Esophagus (tissue), 2 donors: ENCODE measurements around the gene ATP6V1B1. TPM values are rescaled to one million over a fixed set of nuclear protein-coding genes. Genes with fewer than 3 reads are reported as not detected.

Experiments
- H3K27ac ChIP-seq, 2 donors: one replicate each; pipeline ENCODE4 v1.5.1; 2013; ENCODE audit warnings: low read depth in 2 of 2, mild to moderate bottlenecking in 2 of 2, inconsistent platforms in 1 of 2, low read length in 1 of 2, moderate library complexity in 1 of 2
- H3K27me3 ChIP-seq, 2 donors: one replicate each; pipeline ENCODE4 v1.6.1; 2013; ENCODE audit warnings: low read length in 2 of 2, control low read depth in 1 of 2, mild to moderate bottlenecking in 1 of 2; ENCODE audit not compliant: insufficient read depth in 2 of 2, control insufficient read depth in 1 of 2
- H3K36me3 ChIP-seq, 2 donors: one replicate each; pipeline ENCODE4 v1.6.1; 2013; ENCODE audit warnings: low read length in 1 of 2; ENCODE audit not compliant: control insufficient read depth in 2 of 2, insufficient read depth in 2 of 2
- H3K4me1 ChIP-seq, 2 donors: one replicate each; pipeline ENCODE4 v1.6.1; 2013; ENCODE audit warnings: low read length in 1 of 2; ENCODE audit not compliant: control insufficient read depth in 2 of 2, insufficient read depth in 2 of 2
- H3K4me3 ChIP-seq, 2 donors: one replicate each; pipeline ENCODE4 v1.5.1; 2013; ENCODE audit warnings: low read length in 2 of 2, mild to moderate bottlenecking in 2 of 2, low read depth in 1 of 2, moderate library complexity in 1 of 2
- H3K9me3 ChIP-seq, 2 donors: one replicate each; pipeline ENCODE4 v1.6.1; 2013; ENCODE audit warnings: mild to moderate bottlenecking in 2 of 2, low read depth in 1 of 2, low read length in 1 of 2, moderate library complexity in 1 of 2; ENCODE audit not compliant: control insufficient read depth in 2 of 2, insufficient read depth in 1 of 2
- WGBS, 2 donors: extraction: QIAGEN DNeasy Blood & Tissue Kit; methylation state at CpG; one replicate each; pipeline ENCODE4 v1.1.7; 2013; 5-methylcytosine and 5-hydroxymethylcytosine counted together
- polyA plus RNA-seq, 2 donors: library from polyadenylated mRNA; stranded (reverse); fragments of 200-250 nt; gene quantifications; one replicate each; pipeline ENCODE4 v1.2.3, GENCODE V29; 2013
- donor health status: healthy with polysubstance abuse.
- donor health status: Bipolar disorder and iron deficiency.

Gene ATP6V1B1
- polyA plus RNA-seq, 2 donors = 0.13 to 0.88 TPM

DNA sequence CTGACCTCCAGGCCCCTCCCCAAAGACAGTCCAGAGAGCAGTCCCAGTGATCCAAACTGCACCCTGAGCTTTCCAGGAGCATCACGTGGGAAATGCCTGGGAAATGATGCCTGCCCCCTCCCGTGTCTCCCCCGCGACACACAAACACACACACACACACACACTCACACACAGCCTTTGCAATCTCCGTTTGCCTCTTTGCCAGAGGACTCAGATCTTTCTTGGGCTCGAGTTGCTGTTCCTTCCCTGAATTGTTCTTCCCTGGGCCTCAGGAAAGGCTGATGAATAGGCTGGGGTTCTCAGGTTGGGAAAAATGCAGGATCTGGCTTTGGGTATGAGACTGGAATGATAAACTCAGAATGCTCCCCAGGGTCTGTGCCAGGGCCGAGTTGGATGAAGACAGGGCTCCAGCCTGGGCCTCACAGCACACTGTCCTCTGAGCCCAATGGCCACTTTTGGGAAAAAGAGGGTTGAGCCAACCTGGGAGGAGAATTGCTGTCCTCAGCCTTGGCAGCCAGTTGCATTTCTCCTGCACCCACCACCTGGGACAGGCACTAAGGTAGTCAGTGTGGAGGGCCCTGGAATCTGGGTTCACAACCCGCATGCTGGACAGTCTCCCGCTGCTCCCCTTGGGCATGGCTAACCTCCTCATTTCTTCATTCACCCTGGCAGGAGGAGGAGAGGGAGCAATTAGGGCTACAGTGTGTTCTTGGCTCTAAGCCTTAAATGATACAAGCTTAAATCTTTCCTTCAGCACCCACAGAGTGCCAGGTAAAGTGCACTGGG, 43.9 kb upstream of the ATP6V1B1 start:
- Histone ChIP-seq H3K9me3 (peaks cover 0 to 4% of the 10 kb centered on the region in 2 donors), H3K4me3 (no peak overlapping the region), H3K36me3 (no peaks in the 10 kb centered on the region), H3K4me1 (peaks cover 6 to 13% of the 10 kb centered on the region in 2 donors), H3K27me3 (peaks cover 16 to 33% of the 10 kb centered on the region in 2 donors), H3K27ac (no peak overlapping the region)
- WGBS, 2 donors = 55 to 56% methylated on average over 9 of the region's 9 CpGs

DNA sequence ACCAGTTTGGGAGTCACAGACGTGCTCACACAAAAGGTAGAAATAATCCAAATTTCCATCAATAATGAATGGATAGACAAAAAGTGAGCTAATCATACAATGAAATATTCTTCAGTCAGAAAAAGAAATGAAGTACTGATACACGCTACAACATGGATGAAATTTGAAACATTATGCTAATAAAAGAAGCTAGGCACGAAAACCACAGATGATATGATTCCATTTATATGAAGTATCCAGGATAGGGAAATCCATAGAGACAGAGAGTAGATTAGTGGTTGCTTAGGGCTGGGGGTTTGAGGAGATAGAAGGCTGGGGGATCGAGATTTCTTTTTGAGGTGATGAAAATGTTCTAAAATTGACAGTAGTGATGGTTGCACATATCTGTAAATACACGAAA, 43.0 kb upstream of the ATP6V1B1 start:
- Histone ChIP-seq H3K4me3 (no peak overlapping the region), H3K27ac (no peak overlapping the region), H3K9me3 (peaks cover 0 to 4% of the 10 kb centered on the region in 2 donors), H3K36me3 (no peaks in the 10 kb centered on the region), H3K27me3 (peaks cover 19 to 31% of the 10 kb centered on the region in 2 donors), H3K4me1 (peaks cover 2 to 7% of the 10 kb centered on the region in 2 donors)
- WGBS, 2 donors = 64 to 73% methylated on average over 5 of the region's 5 CpGs

DNA sequence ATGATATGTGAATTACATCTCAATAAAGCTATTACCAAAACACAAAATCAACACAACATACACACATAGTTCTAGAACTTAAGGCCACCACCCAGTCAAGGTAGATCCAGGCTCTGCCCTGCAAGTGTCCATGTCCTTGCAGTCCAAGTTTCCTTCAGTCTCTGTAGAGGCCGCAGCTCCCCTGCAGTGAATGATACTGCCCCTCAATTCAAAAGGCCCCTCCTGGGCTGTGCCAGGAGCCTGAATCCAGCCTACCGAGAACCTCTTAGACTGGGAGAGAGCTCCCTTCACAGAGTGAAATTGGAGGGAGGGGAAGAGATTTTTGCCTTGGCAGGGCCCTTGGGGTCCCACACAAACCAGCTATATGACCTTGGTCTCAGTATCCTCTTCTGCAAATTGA, 42.5 kb upstream of the ATP6V1B1 start:
- H3K4me3 ChIP-seq = no peak overlapping the region
- WGBS, 2 donors = 68 to 72% methylated on average over 2 of the region's 2 CpGs
- H3K4me1 ChIP-seq = peaks cover 0 to 4% of the 10 kb centered on the region in 2 donors
- H3K27ac ChIP-seq = no peak overlapping the region
- H3K9me3 ChIP-seq = peaks cover 0 to 4% of the 10 kb centered on the region in 2 donors
- peaks cover 18 to 35% of the 10 kb centered on the region in 2 donors for H3K27me3 ChIP-seq
- no peaks in the 10 kb centered on the region for H3K36me3 ChIP-seq

DNA sequence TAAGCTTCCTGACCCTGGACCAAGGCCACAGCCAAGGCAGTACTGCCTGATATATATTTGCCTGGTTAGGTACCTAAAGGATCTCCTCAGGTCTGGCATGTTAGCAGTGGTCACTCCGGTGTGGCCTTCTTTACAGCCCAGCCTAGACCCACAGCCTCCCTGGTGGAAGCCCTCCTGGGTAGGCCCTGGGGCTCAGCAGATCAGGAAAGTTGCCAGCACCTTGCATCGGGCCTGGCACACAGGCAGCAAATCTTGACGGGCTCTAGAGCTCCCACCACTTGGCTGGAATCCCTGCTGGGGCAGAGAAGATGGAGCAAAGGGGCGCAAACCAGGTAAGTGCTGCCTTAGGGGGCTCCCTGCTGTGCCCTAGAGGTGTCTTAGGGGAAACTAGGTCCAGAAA, 40.9 kb upstream of the ATP6V1B1 start:
- Histone ChIP-seq H3K4me3 (no peak overlapping the region), H3K27me3 (peaks cover 15 to 28% of the 10 kb centered on the region in 2 donors), H3K36me3 (no peaks in the 10 kb centered on the region), H3K27ac (no peak overlapping the region), H3K9me3 (no peaks in the 10 kb centered on the region), H3K4me1 (peaks cover 4 to 8% of the 10 kb centered on the region in 2 donors)
- WGBS, 2 donors = 72 to 78% methylated on average over 4 of the region's 4 CpGs

DNA sequence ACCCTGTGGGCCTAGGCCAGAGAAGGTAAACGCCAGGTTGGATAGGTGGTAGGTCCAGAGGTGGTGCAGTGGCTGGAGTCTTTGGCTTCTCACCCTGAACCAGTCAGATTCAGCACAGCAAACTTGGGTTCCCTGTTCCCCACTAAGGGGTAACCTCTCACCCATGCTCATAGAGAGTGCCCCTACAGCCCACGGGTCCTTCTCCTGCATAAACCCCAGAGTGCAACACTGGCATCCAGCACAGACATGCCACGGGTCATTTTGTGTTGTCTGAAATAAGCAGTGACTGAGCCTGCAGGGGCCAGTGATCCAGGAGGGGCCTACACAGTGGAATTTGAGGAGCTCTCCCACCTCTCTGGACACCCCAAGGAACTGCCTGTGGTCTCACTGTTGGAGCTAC, 40.5 kb upstream of the ATP6V1B1 start:
- Histone ChIP-seq H3K4me1 (peaks cover 8 to 9% of the 10 kb centered on the region in 2 donors), H3K27me3 (peaks cover 15 to 27% of the 10 kb centered on the region in 2 donors), H3K36me3 (no peaks in the 10 kb centered on the region), H3K9me3 (no peaks in the 10 kb centered on the region), H3K27ac (no peak overlapping the region), H3K4me3 (no peak overlapping the region)
- WGBS, 2 donors = 69 to 70% methylated on average over 3 of the region's 3 CpGs

DNA sequence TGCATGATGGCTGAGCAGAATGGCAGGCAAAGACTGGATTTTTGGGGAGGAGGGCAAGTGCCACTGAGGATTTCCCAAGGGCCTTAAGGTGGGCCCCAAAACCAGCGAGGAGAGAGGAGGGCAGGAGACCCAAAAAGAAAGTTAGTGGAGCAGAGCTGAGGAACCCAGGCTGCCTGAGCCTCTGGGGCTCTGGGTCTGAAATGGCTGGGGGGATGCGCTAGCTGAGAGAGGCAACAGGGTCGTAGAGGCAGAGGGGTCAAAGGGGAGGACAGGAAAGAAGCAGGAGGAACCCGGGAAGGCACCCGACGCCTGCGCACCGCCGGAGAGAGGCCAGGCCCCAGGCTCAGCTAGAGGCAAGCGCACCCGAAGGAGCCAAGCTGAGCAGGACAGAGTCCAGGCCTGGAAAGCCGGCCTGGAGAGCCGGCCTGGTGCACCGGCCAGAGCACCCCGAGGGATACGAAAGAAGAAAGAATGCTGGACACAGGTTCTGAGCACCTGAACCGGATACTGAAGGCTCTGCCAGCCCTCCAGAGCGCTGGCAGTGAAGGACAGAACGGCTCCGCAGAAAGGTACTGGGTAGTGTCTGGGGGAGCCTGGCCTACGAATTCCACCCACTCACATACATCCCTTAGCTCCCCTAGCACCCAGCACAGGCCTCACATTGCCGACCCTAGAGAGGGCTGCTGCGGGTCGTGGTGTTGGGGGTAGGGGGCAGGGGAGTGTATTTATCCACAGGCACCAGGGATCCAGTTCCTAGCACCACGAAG, 39.5 kb upstream of the ATP6V1B1 start:
- H3K27ac ChIP-seq = no peak overlapping the region
- no peaks in the 10 kb centered on the region for H3K36me3 ChIP-seq
- whole genome bisulfite sequencing, 2 donors = 44 to 49% methylated on average over 25 of the region's 25 CpGs
- no peaks in the 10 kb centered on the region for H3K9me3 ChIP-seq
- no peak overlapping the region for H3K4me3 ChIP-seq
- peaks cover 9 to 20% of the 10 kb centered on the region in 2 donors for H3K27me3 ChIP-seq
- H3K4me1 ChIP-seq = peaks cover 13% of the 10 kb centered on the region in 2 donors

DNA sequence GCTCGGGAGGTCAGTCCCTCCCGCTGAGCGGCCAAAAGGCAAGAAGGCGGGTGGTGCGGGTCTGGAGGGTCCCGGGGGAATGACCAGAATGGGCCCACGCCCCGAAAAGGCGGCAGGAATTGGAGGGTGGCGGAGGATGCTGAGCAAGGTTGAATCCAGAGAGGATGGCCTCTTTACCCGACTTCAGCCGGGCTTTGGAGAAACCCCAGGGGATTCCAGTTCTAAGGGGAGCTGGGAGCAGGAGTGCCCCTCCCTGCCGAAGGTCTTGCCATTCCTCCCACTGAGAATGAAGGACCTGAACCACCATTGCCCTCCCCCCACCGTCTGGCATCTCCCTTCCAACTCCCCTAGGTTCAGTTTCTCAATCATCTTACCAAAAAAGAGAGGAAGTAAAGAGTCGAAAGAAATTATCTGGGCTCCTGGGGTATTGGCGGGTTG, 38.9 kb upstream of the ATP6V1B1 start:
- no peak overlapping the region for H3K4me3 ChIP-seq
- no peaks in the 10 kb centered on the region for H3K36me3 ChIP-seq
- WGBS, 2 donors = 20 to 27% methylated on average over 16 of the region's 16 CpGs
- no peak overlapping the region for H3K27ac ChIP-seq
- H3K4me1 ChIP-seq = peaks cover 16 to 18% of the 10 kb centered on the region in 2 donors
- H3K27me3 ChIP-seq = peaks cover 9 to 20% of the 10 kb centered on the region in 2 donors
- H3K9me3 ChIP-seq = no peaks in the 10 kb centered on the region

DNA sequence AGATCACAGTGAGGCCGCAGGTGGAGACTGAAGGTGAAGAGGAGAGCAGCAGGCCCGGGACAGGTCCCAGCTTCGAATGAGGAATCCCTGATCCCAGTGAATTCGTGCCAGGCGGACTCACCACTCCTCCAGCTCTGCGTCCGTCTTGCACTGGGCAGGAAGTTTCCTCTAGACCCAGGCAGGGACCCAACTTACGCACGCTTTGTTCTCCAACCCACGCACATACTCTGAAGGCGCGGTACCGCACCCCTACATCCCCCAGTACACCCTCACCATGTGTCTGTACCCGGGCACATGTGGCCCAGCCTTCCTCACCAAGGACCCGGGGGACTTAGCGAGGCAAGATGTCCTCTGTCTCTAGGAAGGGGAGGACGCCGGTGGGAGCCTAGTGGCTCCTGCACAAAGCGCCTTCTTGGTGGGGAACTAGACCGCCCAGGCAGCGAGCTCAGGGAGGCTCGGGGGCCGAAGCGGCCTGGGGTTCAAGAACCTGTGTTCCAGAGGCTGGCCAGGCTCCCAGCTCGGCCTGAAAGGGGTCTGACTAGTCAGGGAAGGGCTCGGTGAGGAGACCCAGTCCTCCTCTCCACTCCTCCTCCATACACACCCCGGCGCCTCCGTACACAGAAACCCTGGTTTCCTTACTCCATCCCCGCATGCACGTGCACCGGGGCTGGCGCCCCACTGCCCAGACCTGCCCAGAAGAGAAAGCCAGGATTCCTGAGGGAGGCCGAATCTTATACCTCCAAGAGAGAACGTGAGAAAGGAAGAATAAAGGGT, 38.3 kb upstream of the ATP6V1B1 start:
- no peaks in the 10 kb centered on the region for H3K9me3 ChIP-seq
- H3K4me3 ChIP-seq = no peak overlapping the region
- peaks cover 9 to 20% of the 10 kb centered on the region in 2 donors for H3K27me3 ChIP-seq
- no peak overlapping the region for H3K27ac ChIP-seq
- peaks cover 16 to 18% of the 10 kb centered on the region in 2 donors for H3K4me1 ChIP-seq
- 14 to 20% methylated on average over 35 of the region's 35 CpGs for WGBS, 2 donors
- H3K36me3 ChIP-seq = no peaks in the 10 kb centered on the region

DNA sequence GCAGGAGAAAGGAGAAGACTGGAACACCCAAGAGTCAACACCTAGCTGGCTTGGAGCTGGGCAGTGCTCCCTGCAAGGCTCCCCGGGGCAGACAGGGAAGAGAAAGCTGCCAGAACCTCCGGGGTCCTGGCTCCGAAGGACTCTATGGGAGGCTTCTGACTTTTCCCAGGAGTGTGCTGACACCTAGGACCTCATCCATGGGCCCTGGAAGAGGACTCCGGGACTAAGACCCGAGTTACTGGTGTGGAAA, 37.8 kb upstream of the ATP6V1B1 start:
- Histone ChIP-seq H3K36me3 (no peaks in the 10 kb centered on the region), H3K27ac (no peak overlapping the region), H3K9me3 (no peaks in the 10 kb centered on the region), H3K27me3 (peaks cover 9 to 20% of the 10 kb centered on the region in 2 donors), H3K4me3 (no peak overlapping the region), H3K4me1 (peaks cover 16 to 18% of the 10 kb centered on the region in 2 donors)
- 12 to 15% methylated on average over 5 of the region's 5 CpGs for WGBS, 2 donors
